ENCODE results near the gene C9orf40.

Gene C9orf40

DNA sequence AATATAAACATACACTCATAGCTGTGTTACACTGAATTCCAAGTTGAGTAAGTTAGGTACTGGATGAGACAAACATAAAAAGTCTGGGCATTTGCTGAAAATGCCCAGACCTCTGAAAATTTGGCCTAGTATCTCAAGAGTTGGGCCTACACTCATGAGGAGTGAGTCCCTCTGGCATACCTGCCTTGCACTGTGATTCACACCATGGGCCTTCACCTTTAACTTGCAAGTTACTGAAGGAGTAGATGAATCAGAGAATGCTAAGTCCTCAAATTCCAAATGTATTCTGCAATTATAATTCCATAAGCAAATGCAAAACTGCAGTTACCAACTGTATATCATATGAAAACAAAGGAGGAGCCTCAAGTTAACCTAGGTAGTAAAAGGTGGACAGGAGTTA lies 32.3 kb upstream of the C9orf40 start:
- TF ChIP-seq, protein P1, sequence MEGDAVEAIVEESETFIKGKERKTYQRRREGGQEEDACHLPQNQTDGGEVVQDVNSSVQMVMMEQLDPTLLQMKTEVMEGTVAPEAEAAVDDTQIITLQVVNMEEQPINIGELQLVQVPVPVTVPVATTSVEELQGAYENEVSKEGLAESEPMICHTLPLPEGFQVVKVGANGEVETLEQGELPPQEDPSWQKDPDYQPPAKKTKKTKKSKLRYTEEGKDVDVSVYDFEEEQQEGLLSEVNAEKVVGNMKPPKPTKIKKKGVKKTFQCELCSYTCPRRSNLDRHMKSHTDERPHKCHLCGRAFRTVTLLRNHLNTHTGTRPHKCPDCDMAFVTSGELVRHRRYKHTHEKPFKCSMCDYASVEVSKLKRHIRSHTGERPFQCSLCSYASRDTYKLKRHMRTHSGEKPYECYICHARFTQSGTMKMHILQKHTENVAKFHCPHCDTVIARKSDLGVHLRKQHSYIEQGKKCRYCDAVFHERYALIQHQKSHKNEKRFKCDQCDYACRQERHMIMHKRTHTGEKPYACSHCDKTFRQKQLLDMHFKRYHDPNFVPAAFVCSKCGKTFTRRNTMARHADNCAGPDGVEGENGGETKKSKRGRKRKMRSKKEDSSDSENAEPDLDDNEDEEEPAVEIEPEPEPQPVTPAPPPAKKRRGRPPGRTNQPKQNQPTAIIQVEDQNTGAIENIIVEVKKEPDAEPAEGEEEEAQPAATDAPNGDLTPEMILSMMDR (conservative IDR thresholded peaks at IDR 0.05; ENCODE audit: low read length): no peak
- no peak for TF ChIP-seq EZH2phosphoT487 (IDR thresholded peaks at IDR 0.05; ENCODE audit: borderline replicate concordance)
- no peaks in the 10 kb centered on the region for H3K4me1 ChIP-seq (ENCODE audit: insufficient read depth, low read length, poor library complexity, severe bottlenecking)
- no peaks in the 10 kb centered on the region for H3K9me3 ChIP-seq (ENCODE audit: insufficient read depth, low read depth, low read length)
- H3K4me3 ChIP-seq (ENCODE audit: low read length, poor library complexity, severe bottlenecking): no peak overlapping the region
- no peak overlapping the region for H3K4me2 ChIP-seq (ENCODE audit: low read depth, low read length, poor library complexity, severe bottlenecking)
- H4K20me1 ChIP-seq (ENCODE audit: insufficient read depth, low read length, poor library complexity, severe bottlenecking): no peaks in the 10 kb centered on the region
- no peak overlapping the region for H3K9ac ChIP-seq (ENCODE audit: low read depth, low read length, poor library complexity, severe bottlenecking)
- H3K27me3 ChIP-seq (ENCODE audit: insufficient read depth, low read length, poor library complexity, severe bottlenecking): no peaks in the 10 kb centered on the region
- H3K36me3 ChIP-seq (ENCODE audit: insufficient read depth, low read length): peaks cover 32% of the 10 kb centered on the region; the same call in 1 of the 2 replicates
- H3K9me2 ChIP-seq (replicated peaks; ENCODE audit: low read depth, low read length): no peaks in the 10 kb centered on the region
- H3F3A ChIP-seq (ENCODE audit: low read depth): no peaks in the 10 kb centered on the region
- no peak overlapping the region for H2AFZ ChIP-seq (ENCODE audit: low read length)
- no peaks in the 10 kb centered on the region for H3K79me2 ChIP-seq (ENCODE audit: insufficient read depth, low read length)

DNA sequence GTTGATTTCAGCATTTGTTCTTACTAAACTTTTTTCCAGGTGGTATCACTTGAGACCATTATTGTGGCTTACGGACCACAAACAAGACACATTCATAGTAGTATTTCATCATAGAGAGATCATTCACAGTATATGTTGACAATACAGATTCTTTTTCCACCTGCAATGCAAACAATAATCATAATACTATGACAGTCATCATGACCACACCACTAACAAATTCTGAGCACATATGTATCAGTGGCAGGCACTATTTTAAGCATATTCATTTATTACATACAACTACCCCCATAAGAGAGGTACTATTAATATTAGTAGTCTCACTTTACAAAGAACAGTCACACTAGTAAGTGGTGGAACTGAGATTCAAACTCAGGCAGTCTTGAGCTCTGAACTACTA lies 31.0 kb upstream of the C9orf40 start:
- Histone ChIP-seq H4K20me1 (ENCODE audit: insufficient read depth, low read length, poor library complexity, severe bottlenecking) (no peaks in the 10 kb centered on the region), H3K27me3 (ENCODE audit: insufficient read depth, low read length, poor library complexity, severe bottlenecking) (no peaks in the 10 kb centered on the region), H2AFZ (ENCODE audit: low read length) (no peak overlapping the region), H3K4me1 (ENCODE audit: insufficient read depth, low read length, poor library complexity, severe bottlenecking) (no peaks in the 10 kb centered on the region), H3K36me3 (ENCODE audit: insufficient read depth, low read length) (peaks cover 28% of the 10 kb centered on the region; the same call in 1 of the 2 replicates), H3K9me3 (ENCODE audit: insufficient read depth, low read depth, low read length) (no peaks in the 10 kb centered on the region), H3K4me2 (ENCODE audit: low read depth, low read length, poor library complexity, severe bottlenecking) (no peak overlapping the region), H3K4me3 (ENCODE audit: low read length, poor library complexity, severe bottlenecking) (no peak overlapping the region), H3K79me2 (ENCODE audit: insufficient read depth, low read length) (no peaks in the 10 kb centered on the region), H3F3A (ENCODE audit: low read depth) (no peaks in the 10 kb centered on the region), H3K9ac (ENCODE audit: low read depth, low read length, poor library complexity, severe bottlenecking) (no peak overlapping the region), H3K9me2 (replicated peaks; ENCODE audit: low read depth, low read length) (no peaks in the 10 kb centered on the region)
- TF ChIP-seq EZH2phosphoT487 (IDR thresholded peaks at IDR 0.05; ENCODE audit: borderline replicate concordance): no peak
- TF ChIP-seq, protein P1 (conservative IDR thresholded peaks at IDR 0.05; ENCODE audit: low read length): no peak

DNA sequence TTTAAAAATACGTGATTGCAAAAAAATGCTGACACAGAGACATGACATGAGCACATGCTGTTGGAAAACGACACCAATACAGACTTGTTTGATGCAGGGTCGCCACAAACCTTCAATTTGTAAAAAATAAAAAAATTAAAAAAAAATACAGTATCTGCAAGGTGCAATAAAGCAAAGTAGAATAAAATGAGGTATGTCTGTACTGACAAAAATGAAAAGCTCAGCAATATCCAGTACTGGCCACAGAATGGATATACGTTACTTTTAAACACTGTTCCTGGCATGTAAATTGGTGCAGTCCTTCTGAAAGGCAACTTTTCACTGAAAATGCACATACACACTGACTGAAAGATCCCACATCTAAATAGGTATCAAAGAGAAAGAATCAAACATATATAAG lies 27.1 kb upstream of the C9orf40 start:
- Histone ChIP-seq H3K9ac (ENCODE audit: low read depth, low read length, poor library complexity, severe bottlenecking) (no peak overlapping the region), H3K4me1 (ENCODE audit: insufficient read depth, low read length, poor library complexity, severe bottlenecking) (no peaks in the 10 kb centered on the region), H3K79me2 (ENCODE audit: insufficient read depth, low read length) (no peaks in the 10 kb centered on the region), H3K36me3 (ENCODE audit: insufficient read depth, low read length) (peaks cover 19% of the 10 kb centered on the region; the same call in 1 of the 2 replicates), H3K27me3 (ENCODE audit: insufficient read depth, low read length, poor library complexity, severe bottlenecking) (no peaks in the 10 kb centered on the region), H3K9me2 (replicated peaks; ENCODE audit: low read depth, low read length) (no peaks in the 10 kb centered on the region), H3K4me3 (ENCODE audit: low read length, poor library complexity, severe bottlenecking) (no peak overlapping the region), H3K4me2 (ENCODE audit: low read depth, low read length, poor library complexity, severe bottlenecking) (no peak overlapping the region), H2AFZ (ENCODE audit: low read length) (no peak overlapping the region), H4K20me1 (ENCODE audit: insufficient read depth, low read length, poor library complexity, severe bottlenecking) (no peaks in the 10 kb centered on the region), H3K9me3 (ENCODE audit: insufficient read depth, low read depth, low read length) (no peaks in the 10 kb centered on the region), H3F3A (ENCODE audit: low read depth) (no peaks in the 10 kb centered on the region)
- no peak for TF ChIP-seq EZH2phosphoT487 (IDR thresholded peaks at IDR 0.05; ENCODE audit: borderline replicate concordance)
- TF ChIP-seq, protein P1 (conservative IDR thresholded peaks at IDR 0.05; ENCODE audit: low read length): no peak

All from Loucy (cell line).